HG03565 (cell line): ENCODE data around the gene PRDM16.

ENCODE experiments used
- ATAC-seq: cut with Tn5 transposase; IDR thresholded peaks from one replicate; pipeline ENCODE4 v1.9.1; 2021; ENCODE audit warnings: mild to moderate bottlenecking, moderate library complexity; ENCODE audit not compliant: unreplicated experiment

PRDM16 gene

GRCh38 chr1:3250624-3251023 is 181.6 kb downstream of the PRDM16 start:
- ATAC-seq = no peak

DNA sequence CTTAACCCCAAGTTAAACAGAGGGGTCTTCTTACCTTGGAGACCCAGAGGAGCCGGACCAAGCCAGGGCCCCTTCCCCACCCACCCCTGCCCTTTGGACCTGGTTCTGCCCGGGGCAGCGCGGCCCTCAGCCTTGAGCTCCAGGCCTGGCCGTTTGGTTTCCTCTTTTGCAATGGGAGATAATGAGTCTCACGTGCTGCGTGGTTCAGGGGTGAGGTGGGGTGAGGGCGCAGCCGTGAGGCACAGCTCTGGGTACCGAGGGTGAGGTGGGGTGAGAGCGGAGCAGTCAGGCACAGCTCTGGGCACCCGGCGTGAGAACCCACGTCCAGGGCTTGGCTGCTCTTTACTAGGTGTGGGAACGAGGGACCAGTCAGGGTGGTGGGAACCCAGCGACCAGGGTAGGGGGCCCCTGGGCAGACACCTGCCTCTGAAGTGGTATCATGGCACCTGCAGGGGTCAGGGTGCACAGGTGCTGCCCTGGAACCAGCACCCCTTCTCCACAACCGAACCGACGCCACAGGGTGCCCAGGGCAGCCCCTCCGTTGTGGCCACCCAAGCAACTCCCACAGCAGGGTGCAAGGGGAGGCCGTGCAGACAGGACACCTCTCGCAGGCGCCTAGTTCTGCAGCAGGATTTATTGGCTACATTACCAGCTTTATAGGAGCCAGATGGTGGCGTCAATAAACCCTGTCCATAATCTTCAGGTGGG is 182.2 kb downstream of the PRDM16 start:
- no peak for ATAC-seq

- ATAC-seq = no peak
Measured at GRCh38 chr1:3251807-3252428, 182.9 kb downstream of the PRDM16 start.

GRCh38 chr1:3255680-3256079 is 186.7 kb downstream of the PRDM16 start:
- ATAC-seq = no peak

DNA sequence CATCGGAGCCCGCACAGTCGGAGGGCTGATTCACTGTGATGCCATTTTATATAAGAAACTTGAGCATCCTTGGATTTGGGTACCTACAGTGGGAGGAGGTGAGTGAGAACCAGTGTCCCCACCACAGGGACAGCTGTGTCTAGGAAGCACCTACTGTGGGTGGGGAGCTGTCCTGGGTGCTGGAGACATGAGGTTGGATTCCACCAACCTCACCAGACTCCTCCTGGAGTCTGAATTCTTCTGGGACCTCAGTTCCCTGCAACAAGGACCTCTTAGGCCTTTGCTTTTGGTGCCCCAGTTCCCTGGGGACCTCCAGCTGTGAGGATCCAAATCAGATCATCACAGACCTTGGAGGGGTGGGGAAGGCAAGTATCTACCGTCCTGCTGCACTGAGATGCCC is 188.8 kb downstream of the PRDM16 start:
- ATAC-seq = no peak

GRCh38 chr1:3258386-3259003 is 189.5 kb downstream of the PRDM16 start:
- no peak for ATAC-seq

DNA sequence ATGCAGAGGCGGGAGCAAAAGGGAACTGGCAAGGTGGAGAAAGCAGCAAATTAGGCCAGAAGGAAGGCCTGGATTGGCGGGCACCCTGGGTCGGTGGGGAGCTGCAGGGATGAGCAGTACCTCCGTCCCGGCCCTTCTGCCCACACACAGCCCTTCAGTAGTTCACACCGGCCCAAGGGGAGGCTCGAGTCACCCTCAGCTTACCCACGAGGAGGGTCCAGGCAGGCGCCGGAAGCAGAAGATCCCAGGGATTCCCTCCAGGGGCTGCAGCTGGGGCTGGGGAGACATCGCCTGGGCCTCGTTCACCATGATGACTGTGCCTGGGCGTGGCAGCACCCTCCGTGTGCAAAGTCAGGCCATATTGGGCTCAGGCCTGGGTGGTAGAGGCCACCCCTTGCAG is 190.0 kb downstream of the PRDM16 start:
- ATAC-seq = no peak

GRCh38 chr1:3261007-3261968 is 192.3 kb downstream of the PRDM16 start:
- no peak for ATAC-seq

DNA sequence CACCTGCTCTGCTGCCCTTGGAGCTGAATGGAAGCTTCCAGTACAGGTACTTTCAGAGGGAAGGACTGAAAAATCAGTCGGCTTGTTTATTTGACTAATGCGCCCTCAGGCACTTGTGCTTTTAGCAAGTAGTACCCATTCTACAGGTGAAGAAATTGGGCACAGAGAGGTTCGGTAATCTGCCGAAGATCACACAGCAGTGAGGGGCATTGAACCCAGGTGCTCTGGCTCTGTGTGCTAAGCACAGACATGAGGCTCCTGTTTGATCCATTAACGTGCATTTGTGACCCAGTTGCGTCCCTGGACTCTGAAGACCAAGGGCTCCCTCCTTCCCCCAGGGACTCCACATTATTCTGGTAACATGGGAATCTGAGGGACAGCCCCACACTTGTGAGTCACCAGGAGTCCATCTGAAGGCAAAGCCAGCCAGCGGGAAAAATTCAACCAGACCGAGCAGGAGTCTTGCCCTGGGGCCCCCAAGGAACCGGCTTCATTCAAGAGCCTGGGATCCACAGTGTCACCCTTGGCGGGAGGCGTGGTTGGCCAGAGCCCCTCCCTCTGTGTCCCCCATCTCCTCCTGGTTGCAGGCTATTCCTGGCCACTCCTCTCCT is 193.1 kb downstream of the PRDM16 start:
- ATAC-seq = no peak

DNA sequence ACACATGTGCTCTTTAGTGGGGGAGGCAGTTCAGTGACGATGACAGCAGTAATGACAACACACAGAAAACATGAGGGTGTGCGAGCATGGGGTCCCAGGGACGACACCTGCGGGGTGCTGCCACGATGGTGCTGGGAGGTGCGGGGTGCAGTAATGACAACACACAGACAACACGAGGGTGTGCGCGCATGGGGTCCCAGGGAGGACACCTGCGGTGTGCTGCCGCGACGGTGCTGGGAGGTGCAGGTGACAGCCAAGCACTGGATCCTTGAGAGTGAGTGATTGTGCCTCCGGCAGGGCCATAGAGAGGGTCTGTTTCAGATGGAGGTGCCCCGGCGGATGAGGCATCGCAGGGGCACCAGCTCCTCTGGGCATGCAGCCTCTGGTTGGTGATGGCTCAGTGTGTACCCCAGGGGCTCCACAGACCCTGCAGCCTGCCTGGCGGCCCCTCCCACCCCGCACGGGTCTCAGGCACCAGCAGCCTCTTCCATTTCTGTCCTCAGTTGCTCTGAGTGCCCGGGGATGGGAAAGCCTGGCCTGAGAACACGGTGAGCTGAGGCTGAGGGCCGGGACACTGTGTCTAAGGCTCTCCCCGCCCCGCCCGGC is 193.8 kb downstream of the PRDM16 start:
- no peak for ATAC-seq

DNA sequence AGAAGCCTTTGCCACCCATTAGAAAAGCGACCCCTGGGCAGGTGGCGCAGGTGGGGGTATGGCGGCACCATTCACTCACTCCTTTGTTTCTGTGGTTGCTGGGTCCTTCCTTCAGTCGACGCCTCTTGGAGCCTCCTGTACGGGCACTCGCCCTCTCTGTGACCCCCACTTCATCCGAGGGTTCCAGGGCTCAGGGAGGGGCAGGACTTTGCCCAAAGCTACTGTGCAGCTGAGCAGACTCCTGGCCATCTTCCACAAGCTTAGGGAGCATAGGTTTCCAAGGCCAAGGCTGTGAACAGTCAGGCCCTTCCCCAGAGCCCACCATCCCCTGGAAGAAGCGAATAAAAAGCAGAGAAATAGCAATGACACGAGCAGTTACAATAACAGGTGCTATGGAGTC is 194.8 kb downstream of the PRDM16 start:
- ATAC-seq = no peak

DNA sequence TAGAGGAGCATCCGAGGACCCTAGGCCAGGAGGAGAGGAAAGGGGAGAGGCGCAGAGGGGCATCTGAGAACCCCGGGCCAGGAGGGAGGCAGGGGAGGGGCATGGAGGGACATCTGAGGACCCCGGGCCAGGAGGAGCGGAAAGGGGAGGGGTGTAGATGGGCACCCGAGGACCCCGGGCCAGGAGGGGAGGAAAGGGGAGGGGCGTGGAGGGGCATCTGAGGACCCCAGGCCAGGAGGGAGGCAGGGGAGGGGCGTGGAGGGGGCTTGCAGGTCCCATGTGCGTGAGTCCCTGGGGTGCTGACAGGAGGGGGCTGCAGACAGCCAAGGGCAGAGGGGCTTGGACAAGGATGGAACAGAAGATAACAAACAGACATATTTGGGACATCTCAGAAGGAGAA is 195.5 kb downstream of the PRDM16 start:
- ATAC-seq = no peak

DNA sequence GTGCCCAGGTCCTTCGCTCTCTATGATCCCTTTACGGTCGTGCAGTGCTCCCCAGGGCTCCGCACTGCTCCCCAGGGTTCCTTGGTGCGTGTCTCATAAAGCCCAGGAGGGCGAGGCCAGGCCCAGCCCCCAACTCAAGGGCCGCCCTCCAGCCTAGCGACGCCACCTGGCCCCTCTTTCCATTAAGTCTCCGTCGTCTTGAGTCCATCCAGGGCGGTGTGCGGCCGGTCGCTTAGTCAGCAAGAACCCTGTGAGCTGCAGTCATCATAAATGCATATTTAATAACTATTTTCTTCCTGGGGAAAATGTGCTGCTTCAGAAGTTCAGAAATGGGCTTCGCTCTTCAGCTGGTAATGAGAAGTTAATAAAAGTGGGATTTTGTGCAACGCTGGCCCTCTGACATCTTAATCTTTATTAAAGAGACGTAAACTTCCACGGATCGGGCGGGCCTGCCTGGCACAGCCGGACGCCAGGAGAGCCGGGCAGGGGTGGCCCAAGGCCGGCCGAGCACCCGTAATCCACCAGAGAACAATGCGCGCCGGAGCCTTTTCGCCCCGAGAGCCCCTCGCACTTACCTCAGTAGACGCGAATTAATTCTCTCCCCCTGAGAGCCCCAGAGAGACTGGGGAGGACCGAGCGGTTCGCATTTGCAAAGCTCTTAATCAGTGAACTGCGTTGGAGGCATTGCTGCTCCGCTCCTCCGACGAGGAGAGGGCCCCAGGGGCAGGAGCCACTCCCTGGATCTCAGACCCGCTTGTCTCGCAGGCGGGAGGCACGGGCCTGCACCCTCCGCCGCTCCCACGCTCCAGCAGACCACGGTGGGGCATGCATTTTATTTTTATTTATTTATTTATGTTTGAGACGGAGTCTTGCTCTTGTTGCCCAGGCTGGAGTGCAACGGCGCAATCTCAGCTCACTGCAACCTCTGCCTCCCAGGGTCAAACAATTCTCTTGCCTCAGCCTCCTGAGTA is 197.1 kb downstream of the PRDM16 start:
- ATAC-seq = no peak

- no peak for ATAC-seq
Measured at GRCh38 chr1:3266870-3267549, 198.0 kb downstream of the PRDM16 start.

GRCh38 chr1:3267550-3268270 is 198.7 kb downstream of the PRDM16 start:
- no peak for ATAC-seq

DNA sequence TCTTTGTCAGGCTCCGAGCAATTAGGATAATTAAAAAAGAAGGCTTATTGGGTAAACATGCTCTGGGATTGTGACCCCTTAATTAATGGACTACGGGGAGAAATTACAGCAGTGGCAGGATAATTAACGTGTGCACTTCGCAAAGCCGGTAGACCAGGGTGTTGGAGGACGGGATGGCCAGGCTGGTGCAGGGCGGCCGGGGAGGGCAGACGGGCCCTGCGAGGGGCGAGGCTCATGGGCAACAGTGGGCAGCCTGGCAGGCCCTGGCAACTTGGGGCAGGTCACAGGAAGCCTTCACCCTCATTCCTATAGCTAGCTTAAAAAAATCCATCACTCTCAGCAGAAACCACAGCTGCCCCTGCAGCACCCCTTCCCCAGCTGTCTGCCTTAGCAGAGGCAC is 199.3 kb downstream of the PRDM16 start:
- ATAC-seq = no peak

- no peak for ATAC-seq
Measured at GRCh38 chr1:3270403-3271245, 201.6 kb downstream of the PRDM16 start.
